H9 (cell line): ENCODE measurements around the gene UBE3C. TPM values are rescaled to one million over a fixed set of nuclear protein-coding genes. Genes with fewer than 3 reads are reported as not detected.

Source experiments
- DNase-seq: peaks from one replicate; pipeline ENCODE4 v3.0.0-alpha.2; 2017
- H2AFZ ChIP-seq: one replicate; pipeline ENCODE4 v1.6.1; 2013; ENCODE audit warnings: mild to moderate bottlenecking, low read length, control low read depth, moderate library complexity
- H2AK5ac ChIP-seq: 2 replicates; pipeline ENCODE4 v1.6.1; 2013; ENCODE audit warnings: low read length, control low read depth, mixed read lengths; ENCODE audit not compliant: insufficient read length
- H2BK120ac ChIP-seq: one replicate; pipeline ENCODE4 v1.6.1; 2013; ENCODE audit warnings: low read depth, mild to moderate bottlenecking, low read length, control low read depth, inconsistent platforms; ENCODE audit not compliant: poor library complexity, severe bottlenecking
- H2BK12ac ChIP-seq: 2 replicates; pipeline ENCODE4 v1.6.1; 2013; ENCODE audit warnings: low read length, control low read depth, mixed read lengths, low read depth; ENCODE audit not compliant: insufficient read length
- H2BK15ac ChIP-seq: 2 replicates; pipeline ENCODE4 v1.6.1; 2013; ENCODE audit warnings: low read depth, low read length, control low read depth
- H2BK20ac ChIP-seq: one replicate; pipeline ENCODE4 v1.6.1; 2013; ENCODE audit warnings: low read depth, mild to moderate bottlenecking, low read length, control low read depth, inconsistent platforms; ENCODE audit not compliant: poor library complexity, severe bottlenecking
- H2BK5ac ChIP-seq: 2 replicates; pipeline ENCODE4 v1.6.1; 2013; ENCODE audit warnings: low read length, control low read depth, mixed read lengths; ENCODE audit not compliant: insufficient read length
- H3K14ac ChIP-seq: 2 replicates; pipeline ENCODE4 v1.6.1; 2013; ENCODE audit warnings: low read length, control low read depth; ENCODE audit not compliant: insufficient read depth
- H3K18ac ChIP-seq: 2 replicates; pipeline ENCODE4 v1.6.1; 2013; ENCODE audit warnings: low read depth, mild to moderate bottlenecking, mixed read lengths, low read length, control low read depth; ENCODE audit not compliant: insufficient read length
- H3K23ac ChIP-seq: 2 replicates; pipeline ENCODE4 v1.6.1; 2013; ENCODE audit warnings: low read length, control low read depth, mixed read lengths, low read depth; ENCODE audit not compliant: insufficient read length
- H3K23me2 ChIP-seq: 2 replicates; pipeline ENCODE4 v1.6.1; 2013; ENCODE audit warnings: low read depth, mild to moderate bottlenecking, mixed read lengths, low read length, control low read depth; ENCODE audit not compliant: insufficient read length, poor library complexity, severe bottlenecking
- H3K27ac ChIP-seq: 2 replicates; pipeline ENCODE4 v1.5.1; 2013; ENCODE audit warnings: low read length, control low read depth, mixed read lengths, low read depth; ENCODE audit not compliant: insufficient read length
- H3K27me3 ChIP-seq: 2 replicates; pipeline ENCODE4 v1.6.1; 2013; ENCODE audit warnings: low read length, control low read depth, inconsistent platforms; ENCODE audit not compliant: insufficient read depth
- H3K4ac ChIP-seq: 2 replicates; pipeline ENCODE4 v1.6.1; 2013; ENCODE audit warnings: low read depth, mild to moderate bottlenecking, control low read depth, inconsistent platforms, low read length, moderate library complexity
- H3K4me1 ChIP-seq: 2 replicates; pipeline ENCODE4 v1.6.1; 2013; ENCODE audit warnings: low read length, control low read depth, inconsistent platforms; ENCODE audit not compliant: insufficient read depth
- H3K4me2 ChIP-seq: 2 replicates; pipeline ENCODE4 v1.6.1; 2013; ENCODE audit warnings: low read length, control low read depth, mixed read lengths; ENCODE audit not compliant: insufficient read length, insufficient read depth
- H3K56ac ChIP-seq: 2 replicates; pipeline ENCODE4 v1.6.1; 2013; ENCODE audit warnings: low read depth, mild to moderate bottlenecking, mixed read lengths, low read length, control low read depth; ENCODE audit not compliant: insufficient read length
- H3K79me1 ChIP-seq: 2 replicates; pipeline ENCODE4 v1.6.1; 2013; ENCODE audit warnings: low read depth, mild to moderate bottlenecking, moderate library complexity, low read length, control low read depth, inconsistent platforms; ENCODE audit not compliant: insufficient read depth, poor library complexity, severe bottlenecking
- H3K79me2 ChIP-seq: 2 replicates; pipeline ENCODE4 v1.6.1; 2013; ENCODE audit warnings: low read length, control low read depth, inconsistent platforms; ENCODE audit not compliant: insufficient read depth
- H3K9ac ChIP-seq: 2 replicates; pipeline ENCODE4 v1.6.1; 2013; ENCODE audit warnings: low read length, control low read depth, mixed read lengths; ENCODE audit not compliant: insufficient read length; ENCODE audit errors: extremely low read depth
- H3K9me3 ChIP-seq: one replicate; pipeline ENCODE4 v1.6.1; 2013; ENCODE audit warnings: low read depth, low read length, inconsistent platforms; ENCODE audit not compliant: control insufficient read depth
- H3T11ph ChIP-seq: one replicate; pipeline ENCODE4 v1.6.1; 2013; ENCODE audit warnings: mild to moderate bottlenecking, low read length, control low read depth, inconsistent platforms
- H4K20me1 ChIP-seq: one replicate; pipeline ENCODE4 v1.6.1; 2013; ENCODE audit not compliant: control insufficient read depth, insufficient read length, insufficient read depth
- H4K5ac ChIP-seq: 2 replicates; pipeline ENCODE4 v1.6.1; 2013; ENCODE audit warnings: low read depth, mild to moderate bottlenecking, mixed read lengths, low read length, control low read depth; ENCODE audit not compliant: insufficient read length
- H4K8ac ChIP-seq: replicated peaks from 2 replicates; pipeline ENCODE4 v1.6.1; 2013; ENCODE audit warnings: low read length, control low read depth, mixed read lengths, low read depth; ENCODE audit not compliant: insufficient read length
- H4K91ac ChIP-seq: 2 replicates; pipeline ENCODE4 v1.6.1; 2013; ENCODE audit warnings: low read depth, mild to moderate bottlenecking, moderate library complexity, mixed read lengths, low read length, control low read depth; ENCODE audit not compliant: insufficient read length
- H3K27ac Mint-ChIP-seq, 3 experiments: 2 replicates in 2 of 3; 3 replicates in 1 of 3; pipeline ENCODE4 v1.8.0; 2020 to 2021; ENCODE audit warnings: mixed read lengths in 3 of 3, mild to moderate bottlenecking in 1 of 3, moderate library complexity in 1 of 3
- H3K27me3 Mint-ChIP-seq: 2 replicates; pipeline ENCODE4 v1.8.0; 2021; ENCODE audit warnings: low read depth, mild to moderate bottlenecking, moderate library complexity, mixed read lengths
- H3K36me3 Mint-ChIP-seq, 3 experiments: 2 replicates in 2 of 3; 3 replicates in 1 of 3; pipeline ENCODE4 v1.8.0; 2020 to 2021; ENCODE audit warnings: low read depth in 3 of 3, mixed read lengths in 3 of 3; ENCODE audit not compliant: insufficient read depth in 1 of 3
- H3K4me1 Mint-ChIP-seq, 2 experiments: 2 replicates each; pipeline ENCODE4 v1.8.0; 2020; ENCODE audit warnings: mixed read lengths in 2 of 2
- H3K4me3 Mint-ChIP-seq, 2 experiments: 2 replicates in 1 of 2; 3 replicates in 1 of 2; pipeline ENCODE4 v1.8.0; 2020 to 2021; ENCODE audit warnings: mild to moderate bottlenecking in 2 of 2, mixed read lengths in 2 of 2, moderate library complexity in 1 of 2
- H3K9me3 Mint-ChIP-seq, 2 experiments: 2 replicates in 1 of 2; 3 replicates in 1 of 2; pipeline ENCODE4 v1.8.0; 2020; ENCODE audit warnings: mild to moderate bottlenecking in 2 of 2, mixed read lengths in 2 of 2, moderate library complexity in 1 of 2
- WGBS: extraction: QIAGEN DNeasy Blood & Tissue Kit; methylation state at CpG from one replicate; pipeline ENCODE4 v1.1.7; 2013; ENCODE audit warnings: missing lambda C conversion rate, low lambda C conversion rate, mixed read lengths; ENCODE audit not compliant: insufficient read length; ENCODE audit errors: extremely low coverage; 5-methylcytosine and 5-hydroxymethylcytosine counted together
- total RNA-seq: library from RNA; stranded (reverse); gene quantifications from 2 replicates; pipeline ENCODE4 v1.2.1, GENCODE V29; 2021
- TF ChIP-seq, protein P1 (sequence below): fragments of 200-600 bp; sonication (generic); conservative IDR thresholded peaks from 3 replicates; pipeline ENCODE4 v1.8.0; 2021; ENCODE audit warnings: antibody characterized with exemption, mild to moderate bottlenecking

UBE3C gene
- total RNA-seq, 1 experiment from 2014 or later, result 63.3 TPM

DNA sequence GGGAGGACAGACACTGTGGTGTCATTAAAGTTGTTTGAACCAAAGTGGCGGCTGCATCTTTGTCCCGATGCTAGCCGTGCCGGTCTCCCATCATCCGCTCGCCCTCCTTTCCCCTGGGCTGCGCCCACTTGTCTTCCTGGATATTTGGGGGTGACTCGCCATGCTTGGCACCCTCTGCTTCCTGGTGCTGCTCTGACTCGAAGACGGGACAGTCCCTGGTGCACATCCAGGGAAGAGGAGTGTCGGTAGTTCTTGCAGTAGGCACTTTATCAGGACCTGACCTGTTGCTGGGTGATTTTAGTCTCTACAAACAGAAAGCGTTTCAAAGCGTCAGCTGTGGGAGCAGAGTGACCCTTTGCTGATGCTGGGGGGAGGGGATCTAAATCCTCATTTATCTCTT, 129.8 kb downstream of the UBE3C start:
- Mint-ChIP-seq H3K36me3 (peaks cover 23 to 50% (median 46%) of the 10 kb centered on the region in 3 experiments; a peak in 6 of 7 replicates), H3K4me3 (no peak overlapping the region), H3K27ac (peak overlapping the region; percentile 22 to 49 (median 44); a peak in 3 of 7 replicates), H3K4me1 (peaks cover 11 to 12% of the 10 kb centered on the region in 2 experiments), H3K27me3 (no peaks in the 10 kb centered on the region), H3K9me3 (no peaks in the 10 kb centered on the region)
- H3K9ac ChIP-seq, result no peak overlapping the region
- H3K4ac ChIP-seq, result no peak overlapping the region
- DNase-seq, result no peak
- no peak overlapping the region for H3K27ac ChIP-seq
- H3K27me3 ChIP-seq, result no peaks in the 10 kb centered on the region
- H2BK15ac ChIP-seq, result no peak overlapping the region
- H3K4me1 ChIP-seq, result no peaks in the 10 kb centered on the region
- H2BK120ac ChIP-seq, result no peak overlapping the region
- H2BK5ac ChIP-seq, result no peak overlapping the region
- no peak overlapping the region for H2BK12ac ChIP-seq
- WGBS, result no CpG with 5 or more reads among the region's 13 CpGs
- H3K56ac ChIP-seq, result no peak overlapping the region
- no peaks in the 10 kb centered on the region for H3K23me2 ChIP-seq
- H2AFZ ChIP-seq, result no peak overlapping the region
- H3K79me2 ChIP-seq, result no peaks in the 10 kb centered on the region
- no peaks in the 10 kb centered on the region for H4K20me1 ChIP-seq
- no peak overlapping the region for H3K14ac ChIP-seq
- H2AK5ac ChIP-seq, result no peak overlapping the region
- no peak overlapping the region for H3T11ph ChIP-seq
- no peak overlapping the region for H4K8ac ChIP-seq
- H4K5ac ChIP-seq, result no peak overlapping the region
- no peak overlapping the region for H3K23ac ChIP-seq
- no peak overlapping the region for H3K18ac ChIP-seq
- no peaks in the 10 kb centered on the region for H3K9me3 ChIP-seq
- H4K91ac ChIP-seq, result no peak overlapping the region
- TF ChIP-seq, protein P1, sequence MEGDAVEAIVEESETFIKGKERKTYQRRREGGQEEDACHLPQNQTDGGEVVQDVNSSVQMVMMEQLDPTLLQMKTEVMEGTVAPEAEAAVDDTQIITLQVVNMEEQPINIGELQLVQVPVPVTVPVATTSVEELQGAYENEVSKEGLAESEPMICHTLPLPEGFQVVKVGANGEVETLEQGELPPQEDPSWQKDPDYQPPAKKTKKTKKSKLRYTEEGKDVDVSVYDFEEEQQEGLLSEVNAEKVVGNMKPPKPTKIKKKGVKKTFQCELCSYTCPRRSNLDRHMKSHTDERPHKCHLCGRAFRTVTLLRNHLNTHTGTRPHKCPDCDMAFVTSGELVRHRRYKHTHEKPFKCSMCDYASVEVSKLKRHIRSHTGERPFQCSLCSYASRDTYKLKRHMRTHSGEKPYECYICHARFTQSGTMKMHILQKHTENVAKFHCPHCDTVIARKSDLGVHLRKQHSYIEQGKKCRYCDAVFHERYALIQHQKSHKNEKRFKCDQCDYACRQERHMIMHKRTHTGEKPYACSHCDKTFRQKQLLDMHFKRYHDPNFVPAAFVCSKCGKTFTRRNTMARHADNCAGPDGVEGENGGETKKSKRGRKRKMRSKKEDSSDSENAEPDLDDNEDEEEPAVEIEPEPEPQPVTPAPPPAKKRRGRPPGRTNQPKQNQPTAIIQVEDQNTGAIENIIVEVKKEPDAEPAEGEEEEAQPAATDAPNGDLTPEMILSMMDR, result no peak
- no peak overlapping the region for H3K4me2 ChIP-seq
- no peak overlapping the region for H2BK20ac ChIP-seq
- H3K79me1 ChIP-seq, result no peaks in the 10 kb centered on the region
